ENCODE results near the gene SRMS.

- TF ChIP-seq CTCF (IDR thresholded peaks at IDR 0.05) = no peak
- no peak for TF ChIP-seq POLR2A (IDR thresholded peaks at IDR 0.05)
Observed at GRCh38 chr20:63497138-63497945, 50.2 kb downstream of the SRMS start.
